ENCODE data around the gene EEF2K.

EEF2K gene

DNA sequence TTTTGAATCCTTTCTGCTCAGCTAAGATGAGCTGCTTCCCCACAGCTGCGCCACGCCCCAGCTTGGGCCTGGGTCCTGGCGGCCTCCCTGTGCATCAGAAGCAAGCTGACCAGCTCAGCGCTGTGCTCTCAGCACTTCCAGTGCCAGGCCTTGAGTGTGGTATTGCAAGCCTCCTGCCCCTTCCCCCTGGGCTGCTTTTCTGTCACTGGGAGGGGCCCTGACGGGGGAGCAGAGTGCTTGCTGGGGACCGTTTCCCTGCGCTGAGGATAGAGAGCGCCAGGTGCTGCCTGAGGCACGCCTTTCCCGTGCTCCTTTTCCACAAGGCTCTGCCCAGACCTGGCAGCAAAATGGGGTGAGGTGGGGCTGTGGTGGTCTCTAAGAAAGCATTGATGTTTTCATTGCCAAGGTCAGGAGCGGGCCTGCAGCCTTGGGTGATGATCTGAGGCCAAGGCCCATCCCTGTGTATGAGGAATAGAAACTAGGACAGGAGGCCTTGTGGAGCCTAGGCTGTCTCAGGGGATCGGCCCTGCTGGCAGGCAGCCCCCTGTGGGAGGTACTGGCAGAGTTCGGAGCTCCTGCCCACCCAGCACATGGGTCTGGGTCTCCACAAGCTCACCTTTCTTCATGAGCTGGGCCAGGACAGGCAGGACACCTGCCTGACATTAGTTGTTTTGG is 120.8 kb downstream of the EEF2K start:
- FAIRE-seq: no peak
- DNase-seq (ENCODE audit: insufficient read length, low spot score): no peak

DNA sequence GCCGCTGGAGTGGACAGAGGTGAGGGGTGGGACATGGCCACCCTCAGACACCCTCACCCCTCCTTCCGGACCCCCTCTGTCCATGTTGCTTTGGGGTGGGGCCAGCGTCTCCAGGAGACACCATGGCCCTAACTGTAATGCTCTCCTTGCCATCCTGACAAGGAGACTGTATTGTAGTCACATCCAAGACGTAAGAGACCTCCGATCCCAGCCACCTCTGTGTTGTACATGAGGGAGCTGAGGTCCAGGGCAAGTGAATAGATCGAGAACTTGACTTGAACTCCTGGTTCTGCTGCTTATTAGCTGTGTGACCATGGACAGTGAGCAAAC is 121.3 kb downstream of the EEF2K start:
- no peak for DNase-seq (ENCODE audit: insufficient read length, low spot score)
- no peak for FAIRE-seq

DNA sequence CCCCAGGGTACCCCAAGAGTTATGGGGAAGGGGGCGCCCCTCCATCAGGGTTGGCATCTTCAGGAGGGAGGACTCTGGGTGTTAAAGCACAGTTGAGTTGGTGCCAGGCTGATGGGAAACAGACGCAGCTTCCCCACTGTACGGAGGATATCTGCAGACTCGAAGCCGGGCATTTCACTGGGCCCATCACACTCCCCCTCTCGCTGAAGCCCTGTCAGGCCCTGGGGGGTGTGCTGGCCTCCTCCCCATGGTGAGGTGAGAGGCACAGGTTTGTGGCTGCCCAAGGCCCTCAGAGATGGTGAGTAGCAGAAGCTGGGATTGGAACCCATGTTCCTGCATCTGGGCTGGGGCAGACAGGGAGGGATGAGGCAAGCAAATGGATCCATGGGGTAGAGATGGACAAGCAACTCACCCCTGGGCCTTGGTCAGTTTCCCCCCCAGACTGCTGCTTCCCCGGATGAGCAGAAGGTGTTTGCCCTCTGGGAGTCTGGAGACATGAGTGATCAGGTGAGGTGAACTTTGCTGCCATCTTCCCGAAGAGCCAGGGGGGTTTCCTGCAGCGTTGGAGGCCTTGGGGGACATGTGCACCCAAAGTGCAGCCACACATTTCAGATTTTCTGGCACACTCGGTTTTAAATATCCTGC is 122.1 kb downstream of the EEF2K start:
- FAIRE-seq (no peak), DNase-seq (ENCODE audit: insufficient read length, low spot score) (no peak)

DNA sequence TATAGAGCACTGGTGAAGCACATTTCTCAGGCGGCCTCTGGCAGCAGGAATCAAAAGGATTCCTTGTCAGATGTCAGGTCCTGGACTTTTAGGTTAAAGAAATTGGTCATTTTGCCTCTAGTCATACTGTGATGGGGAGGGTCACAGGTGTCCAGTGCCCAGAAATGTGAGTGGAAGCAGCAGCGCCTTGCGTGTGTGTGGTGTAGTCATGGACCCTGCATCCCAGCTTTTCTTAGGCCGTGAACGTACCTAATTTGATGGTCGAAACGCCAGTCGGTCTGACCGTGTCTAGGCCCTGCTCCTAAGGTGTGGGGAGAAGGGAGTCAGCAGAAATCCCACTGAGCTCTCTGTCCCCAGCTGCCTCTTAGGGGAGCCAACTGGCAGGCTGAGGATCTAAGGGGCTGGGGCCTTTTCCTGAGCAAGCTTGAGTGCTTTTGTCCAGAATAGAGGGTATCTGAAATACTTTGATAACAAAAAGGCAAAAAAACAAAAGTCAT is 123.2 kb downstream of the EEF2K start:
- no peak for FAIRE-seq
- DNase-seq (ENCODE audit: insufficient read length, low spot score): no peak

DNA sequence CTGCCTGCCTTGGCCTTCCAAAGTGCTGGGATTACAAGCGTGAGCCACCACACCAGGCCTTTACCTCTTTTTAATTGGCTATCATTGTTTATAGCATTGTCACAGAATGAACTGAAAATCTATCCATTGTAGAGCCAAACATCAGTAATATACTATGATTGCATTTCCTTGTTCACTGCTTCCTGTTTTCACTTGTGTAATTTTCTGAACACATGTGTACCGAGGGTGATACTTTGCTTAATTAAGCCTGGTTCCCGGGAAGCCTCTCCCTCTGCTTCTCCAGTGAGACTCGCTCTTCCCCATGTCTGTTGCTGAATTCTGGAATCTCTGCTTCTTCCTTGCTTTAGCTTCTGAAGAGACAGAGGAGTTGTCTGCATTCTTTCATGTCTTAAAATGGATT is 124.2 kb downstream of the EEF2K start:
- DNase-seq (ENCODE audit: insufficient read length, low spot score) (no peak), FAIRE-seq (no peak)

DNA sequence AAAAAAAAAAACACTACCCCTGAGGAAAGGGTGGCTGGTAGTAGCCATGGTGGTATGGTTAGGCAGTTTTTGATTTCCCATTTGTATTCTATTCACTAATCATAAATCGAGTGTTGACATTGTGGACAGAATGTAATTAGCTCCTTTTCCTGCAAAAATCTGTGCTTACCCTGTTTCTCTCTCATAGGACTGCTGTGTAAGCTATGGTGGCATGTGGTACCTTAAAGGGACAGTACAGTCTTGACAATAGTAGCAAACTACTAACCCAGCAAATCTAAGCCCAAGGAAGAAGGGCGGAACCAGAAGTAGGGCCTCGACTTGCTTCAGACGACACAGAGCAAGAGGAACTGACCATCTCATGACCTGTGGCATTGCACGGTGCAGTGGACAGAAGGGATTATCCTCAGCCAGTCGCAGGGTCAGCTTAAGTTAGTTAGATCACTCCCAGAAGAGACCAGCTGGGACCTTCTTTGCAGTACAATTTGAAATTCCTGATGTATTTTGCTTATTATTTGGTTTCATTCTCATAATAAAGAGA is 127.4 kb downstream of the EEF2K start:
- no peak for FAIRE-seq
- DNase-seq (ENCODE audit: insufficient read length, low spot score): no peak

DNA sequence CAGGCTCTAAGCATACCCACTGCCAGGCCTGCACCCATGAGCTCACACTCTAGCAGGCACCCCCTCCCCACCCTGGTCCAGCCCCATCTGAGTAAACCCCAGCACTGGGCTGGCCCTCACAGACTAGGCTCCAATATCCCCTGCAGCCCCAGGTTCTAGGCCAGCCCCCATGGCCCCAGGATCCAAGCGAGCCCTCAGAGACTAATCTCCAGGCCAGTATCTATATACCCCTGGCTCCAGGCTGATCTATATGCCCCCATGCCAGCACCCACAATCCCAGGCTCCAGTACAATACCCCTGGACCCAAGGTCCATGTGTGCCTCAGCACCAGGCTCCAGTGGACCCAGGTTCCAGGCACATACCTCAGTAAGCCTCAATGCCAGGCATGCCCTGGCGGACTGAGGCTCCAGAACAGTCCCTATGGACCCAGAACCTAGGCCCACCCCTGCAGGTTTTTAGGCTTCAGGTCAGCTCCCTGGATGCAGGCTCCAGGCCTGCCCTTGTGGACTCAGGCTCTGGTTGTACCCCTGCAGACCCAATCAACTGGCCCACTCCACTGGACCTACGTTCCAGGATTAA is 129.7 kb downstream of the EEF2K start:
- no peak for FAIRE-seq
- DNase-seq (ENCODE audit: insufficient read length, low spot score): no peak

DNA sequence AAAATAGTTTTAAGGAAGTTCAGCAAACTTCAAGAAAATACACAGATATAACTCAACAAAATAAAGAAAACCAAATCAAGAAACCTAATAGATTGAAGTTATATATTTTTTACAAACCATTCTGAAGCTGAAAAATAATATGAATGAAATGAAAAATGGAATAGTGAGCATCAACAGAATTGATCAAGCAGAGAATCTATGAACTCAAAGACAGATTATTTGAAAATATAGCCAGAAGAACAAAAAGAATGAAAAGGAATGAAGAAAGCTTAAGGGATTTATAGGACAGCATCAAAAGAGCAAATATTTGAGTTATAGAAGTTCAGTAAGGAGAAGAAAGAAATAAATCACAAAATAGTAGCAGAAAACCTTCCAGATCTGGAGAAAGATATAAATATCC is 130.5 kb downstream of the EEF2K start:
- DNase-seq (ENCODE audit: insufficient read length, low spot score): no peak
- no peak for FAIRE-seq

DNA sequence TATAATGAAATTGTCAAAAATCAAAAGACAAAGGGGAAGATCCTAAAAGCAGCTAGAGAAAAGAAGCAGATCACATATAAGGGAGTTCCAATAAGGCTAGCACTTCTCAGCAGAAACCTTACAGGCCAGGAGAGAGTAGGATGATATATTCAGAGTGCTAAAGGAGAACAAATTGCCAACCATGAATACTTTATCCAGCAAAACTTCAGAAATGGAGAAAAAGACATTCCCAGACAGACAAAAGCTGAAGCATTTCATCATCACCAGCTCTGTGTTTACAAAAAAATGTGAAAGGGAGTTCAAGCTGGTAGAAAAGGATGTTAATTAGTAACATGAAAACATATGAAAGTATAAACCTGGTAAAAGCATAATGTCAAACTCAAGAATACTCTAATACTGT is 131.0 kb downstream of the EEF2K start:
- FAIRE-seq (no peak), DNase-seq (ENCODE audit: insufficient read length, low spot score) (no peak)

DNA sequence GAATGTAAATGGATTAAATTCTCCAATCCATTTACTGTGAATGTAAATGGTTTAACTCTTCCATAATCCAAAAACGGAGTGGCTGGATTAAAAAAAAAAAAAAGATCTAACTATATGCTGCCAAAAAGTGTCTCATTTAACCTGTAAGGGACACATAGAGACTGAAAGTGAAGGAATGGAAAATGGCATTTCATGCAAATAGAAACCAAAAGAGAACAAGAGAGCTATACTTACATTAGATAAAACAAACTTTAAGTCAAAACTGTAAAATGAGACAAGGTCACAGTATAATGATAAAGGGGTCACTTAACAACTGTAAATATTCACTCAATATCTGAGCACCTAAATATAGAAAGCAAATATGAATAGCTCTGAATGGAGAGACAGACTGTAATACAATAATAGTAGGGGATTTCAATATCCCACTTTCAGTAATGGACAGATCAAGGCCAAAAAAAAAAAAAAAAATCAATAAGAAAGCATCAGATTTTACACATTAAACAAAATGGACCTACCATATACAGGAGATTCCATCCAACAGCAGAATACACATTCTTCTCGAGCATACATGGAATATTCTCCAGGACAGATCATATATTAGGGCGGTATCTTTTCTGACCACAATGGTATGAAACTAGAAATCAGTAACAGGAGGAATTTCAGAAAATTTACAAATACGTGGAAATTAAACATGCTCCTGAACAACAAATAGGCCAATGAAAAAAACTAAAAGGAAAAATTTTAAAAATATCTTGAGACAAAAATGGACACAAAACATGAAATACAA is 132.0 kb downstream of the EEF2K start:
- no peak for FAIRE-seq

More for the DNA sequence above, 132.0 kb downstream of the EEF2K start:
- DNase-seq (ENCODE audit: insufficient read length, low spot score): no peak

Measured in HTR-8/SVneo (cell line).